HepG2 (cell line): ENCODE results near the gene FADD. TPM values are rescaled to one million over a fixed set of nuclear protein-coding genes. Genes with fewer than 3 reads are reported as not detected.

ENCODE experiments used
- ATAC-seq: fragments of 200-7000 bp; cut with Tn5 transposase; 3 replicates; pipeline ENCODE4 v1.9.1; 2020; ENCODE audit warnings: mild to moderate bottlenecking, moderate library complexity
- BruUV-seq: library from RNA; stranded (reverse); fragments of 400-500 nt; replicated peaks from 2 replicates; lab custom pipeline; 2021; lab: Mats Ljungman, UMichigan
- CTCF ChIA-PET: fragments of 300-600 bp; formaldehyde crosslinking; extraction: SDS; loops from one replicate; lab custom pipeline; 2021; ENCODE audit warnings: low total read pairs, inconsistent platforms, low intra/inter-chr PET ratio; lab: Yijun Ruan, JAX
- POLR2A ChIA-PET: fragments of 350-600 bp; sonication (Branson Sonifier 250); formaldehyde crosslinking; loops from one replicate; lab custom pipeline; 2020; ENCODE audit warnings: antibody characterized with exemption, inconsistent platforms; lab: Yijun Ruan, JAX
- DNase-seq: peaks from one replicate; pipeline ENCODE4 v3.0.0-alpha.2; 2015; ENCODE audit warnings: low spot score
- FAIRE-seq: peaks from 3 replicates; lab custom pipeline; 2011; peaks lifted over from hg19 to GRCh38; lab: Jason Lieb, UNC
- H2AFZ ChIP-seq: one replicate; pipeline ENCODE4 v1.6.1; 2011; ENCODE audit warnings: low read length, inconsistent platforms
- H3K27ac ChIP-seq: fragments of 300-600 bp; 3 replicates; pipeline ENCODE4 v1.8.0; 2011; ENCODE audit warnings: mixed run types, mild to moderate bottlenecking, mixed read lengths, low read length, inconsistent platforms; ENCODE audit not compliant: insufficient read depth; ENCODE audit errors: extremely low read length
- H3K27me3 ChIP-seq, 2 experiments: fragments of 200-600 bp in 1 of 2; 2 replicates in 1 of 2; 3 replicates in 1 of 2; pipeline versions ENCODE4 v1.6.0 to v1.8.0; 2011; ENCODE audit warnings: low read length in 2 of 2, mild to moderate bottlenecking in 2 of 2, moderate library complexity in 2 of 2, inconsistent platforms in 1 of 2; ENCODE audit not compliant: insufficient read depth in 2 of 2, control insufficient read depth in 1 of 2
- H3K36me3 ChIP-seq, 2 experiments: fragments of 200-600 bp in 1 of 2; replicated peaks in 1 of 2; 2 replicates in 1 of 2; 3 replicates in 1 of 2; pipeline versions ENCODE4 v1.5.1 to v1.8.0; 2011; ENCODE audit warnings: low read length in 2 of 2, inconsistent platforms in 1 of 2; ENCODE audit not compliant: insufficient read depth in 2 of 2, control insufficient read depth in 1 of 2
- H3K4me1 ChIP-seq: 2 replicates; pipeline ENCODE4 v1.5.1; 2012; ENCODE audit warnings: low read length, inconsistent platforms; ENCODE audit not compliant: insufficient read depth
- H3K4me2 ChIP-seq: 2 replicates; pipeline ENCODE4 v1.6.0; 2011; ENCODE audit warnings: low read depth, low read length, inconsistent platforms
- H3K4me3 ChIP-seq, 3 experiments: fragments of 200-600 bp in 1 of 3; sonication (generic), shearing (Covaris generic) in 1 of 3; replicated peaks in 1 of 3; 2 replicates each; pipeline ENCODE4 v1.5.1; 2011 to 2016; ENCODE audit warnings: low read length in 3 of 3, inconsistent platforms in 2 of 3, low read depth in 2 of 3, mild to moderate bottlenecking in 2 of 3, control low read depth in 1 of 3, mixed read lengths in 1 of 3; ENCODE audit not compliant: insufficient read depth in 1 of 3
- H3K79me2 ChIP-seq: one replicate; pipeline ENCODE4 v1.6.1; 2011; ENCODE audit warnings: low read length, inconsistent platforms; ENCODE audit not compliant: insufficient read depth
- H3K9ac ChIP-seq: 2 replicates; pipeline ENCODE4 v1.6.0; 2011; ENCODE audit warnings: mild to moderate bottlenecking, low read depth, low read length, inconsistent platforms; ENCODE audit not compliant: insufficient read depth
- H3K9me3 ChIP-seq: 2 replicates; pipeline ENCODE4 v1.5.1; 2012; ENCODE audit warnings: mild to moderate bottlenecking, low read length
- H4K20me1 ChIP-seq: 2 replicates; pipeline ENCODE4 v1.6.0; 2011; ENCODE audit warnings: inconsistent platforms, mild to moderate bottlenecking, low read length, moderate library complexity; ENCODE audit not compliant: insufficient read depth
- AGO2 ChIP-seq: fragments of 200-400 bp; formaldehyde crosslinking; optimal IDR thresholded peaks from 2 replicates; pipeline ENCODE3; 2017; ENCODE audit warnings: mild to moderate bottlenecking, low read depth, low read length, moderate library complexity
- FOXO4 ChIP-seq: sonication (generic); formaldehyde crosslinking; conservative IDR thresholded peaks from 2 replicates; pipeline ENCODE4 v1.8.1; 2023; ENCODE audit warnings: missing genetic modification reagents
- HNRNPL ChIP-seq: fragments of 200-400 bp; formaldehyde crosslinking; IDR thresholded peaks from 2 replicates; pipeline ENCODE4 v1.6.1; 2017; ENCODE audit warnings: mild to moderate bottlenecking, low read depth, low read length
- POLR2G ChIP-seq: fragments of 200-400 bp; formaldehyde crosslinking; IDR thresholded peaks from 2 replicates; pipeline ENCODE4 v1.6.1; 2018; ENCODE audit warnings: mild to moderate bottlenecking, low read depth, low read length, moderate library complexity
- RBFOX2 ChIP-seq: fragments of 200-400 bp; formaldehyde crosslinking; IDR thresholded peaks from 2 replicates; pipeline ENCODE4 v1.6.1; 2017; ENCODE audit warnings: low read depth, mild to moderate bottlenecking, low read length
- SRSF4 ChIP-seq: fragments of 200-400 bp; formaldehyde crosslinking; IDR thresholded peaks from one replicate; pipeline ENCODE4 v1.6.1; 2018; ENCODE audit warnings: mild to moderate bottlenecking, low read depth, low read length, moderate library complexity; ENCODE audit not compliant: poor library complexity, severe bottlenecking
- TRIM24 ChIP-seq: sonication (generic); formaldehyde crosslinking; IDR thresholded peaks from 2 replicates; pipeline ENCODE4 v1.8.0; 2022; ENCODE audit warnings: mild to moderate bottlenecking, missing genetic modification reagents
- ZC3H4 ChIP-seq: sonication (generic); formaldehyde crosslinking; IDR thresholded peaks from 2 replicates; pipeline ENCODE4 v1.4.0; 2020; ENCODE audit warnings: missing genetic modification reagents, borderline replicate concordance
- ZKSCAN1 ChIP-seq: fragments of 150-350 bp; IDR thresholded peaks from 2 replicates; pipeline ENCODE4 v1.6.1; 2014; ENCODE audit warnings: low read length
- ZNF703 ChIP-seq: sonication (generic); formaldehyde crosslinking; IDR thresholded peaks from 2 replicates; pipeline ENCODE4 v1.5.1; 2020; ENCODE audit warnings: missing genetic modification reagents, mild to moderate bottlenecking, moderate library complexity, borderline replicate concordance
- WGBS: methylation state at CpG from one replicate; pipeline ENCODE4 v1.1.6; 2017; ENCODE audit warnings: low lambda C conversion rate; 5-methylcytosine and 5-hydroxymethylcytosine counted together
- in situ Hi-C: cut with HindIII; loops from 2 replicates; pipeline ENCODE4 v1.10.0; 2017; ENCODE audit warnings: low pct_unique_long_range_greater_than_20kb; ENCODE audit not compliant: extremely low pct_ligation_motif_present
- intact Hi-C: fragments of 100-400 bp; cut with micrococcal nuclease; formaldehyde crosslinking; loops from one replicate; pipeline ENCODE4 v1.10.0; 2022; ENCODE audit not compliant: unreplicated experiment
- polyA plus RNA-seq, 8 experiments: library from polyadenylated mRNA; depleted of rRNA in 3 of 8; stranded (reverse) in 7 of 8; unstranded in 1 of 8; fragments of >200 nt; fragmentation: Illumina TruSeq in 4 of 8; extraction: Trizol in 4 of 8; gene quantifications; 2 replicates each; pipeline versions ENCODE4 v1.2.1 to v1.2.3, GENCODE V29; 2011 to 2016; ENCODE audit warnings: low read depth in 4 of 8, missing spikeins in 1 of 8, mixed read lengths in 1 of 8; ENCODE audit not compliant: insufficient read depth in 1 of 8
- total RNA-seq, 5 experiments: library from RNA; depleted of rRNA; stranded (reverse); fragments of >200 nt; fragmentation: Illumina TruSeq; extraction: Trizol; gene quantifications; 2 replicates each; pipeline ENCODE4 v1.2.3, GENCODE V29; 2016; ENCODE audit warnings: low read depth in 1 of 5
- TF ChIP-seq, protein P1 (sequence below): sonication (generic); formaldehyde crosslinking; IDR thresholded peaks from 2 replicates; pipeline ENCODE4 v1.4.0; 2020; ENCODE audit warnings: mild to moderate bottlenecking, missing genetic modification reagents

Gene FADD
- total and polyA plus RNA-seq, 2 of the 13 experiments (the other 11 are each of a cell fraction or from before 2014, with no cell fraction given) = 14.2 to 22.2 TPM

DNA sequence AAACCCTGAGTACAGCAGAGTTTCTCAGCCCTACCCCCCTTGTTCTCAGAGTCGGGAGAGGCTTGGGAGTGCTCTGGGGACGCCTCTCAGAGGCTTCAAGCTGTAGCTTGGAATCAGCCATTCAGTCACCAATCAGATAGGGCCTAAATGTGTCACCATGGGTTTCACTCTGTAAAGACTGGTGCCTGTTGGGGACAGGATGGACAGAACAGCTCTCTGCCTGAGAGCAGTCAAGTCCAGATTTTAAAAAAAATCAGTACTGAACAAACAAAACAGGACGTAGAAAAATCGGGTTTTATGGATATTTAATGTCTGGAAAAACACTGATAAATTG is 1.3 kb downstream of the FADD start:
- no peak; the same call in 2 of the 3 replicates for ATAC-seq
- 35% methylated on average over 4 of the region's 4 CpGs for WGBS
- ChIA-PET POLR2A (interaction anchor here (0.8 to 2.7 kb wide), 2 partner anchors 8 to 529 kb away, joined by 3 to 14 read pairs; partner anchors contain the start of gene LTO1), CTCF (no interaction called here)
- Histone ChIP-seq H3K9me3 (peaks cover 11% of the 10 kb centered on the region), H2AFZ (no peak overlapping the region), H4K20me1 (peaks cover 17% of the 10 kb centered on the region; the same call in 1 of the 2 replicates), H3K36me3 (peaks cover 9 to 23% of the 10 kb centered on the region in 2 experiments; a peak in 4 of 5 replicates), H3K9ac (peak overlapping the region; percentile 97), H3K4me1 (peaks cover 19% of the 10 kb centered on the region), H3K79me2 (peaks cover 20% of the 10 kb centered on the region), H3K27ac (peak overlapping the region; percentile 88), H3K4me2 (peak overlapping the region; percentile 91), H3K4me3 (peak overlapping the region; percentile 78 to 90 (median 84)), H3K27me3 (no peaks in the 10 kb centered on the region; a peak in 1 of 5 replicates)
- no TSS peak for BruUV-seq
- intact Hi-C loops = loop anchor here (10.0 kb wide), 1 partner anchor 70 kb away; the partner anchor contains the start of gene PPFIA1
- no peak for FAIRE-seq
- in situ Hi-C loops = no loop called here
- DNase-seq = no peak
- TF ChIP-seq TRIM24 (CRISPR knock-in tag) (no peak), FOXO4 (CRISPR knock-in tag) (0 out of 2 replicates have a peak, but pooled peaks have one; percentile 4)

GRCh38 chr11:70205049-70205725 is 2.1 kb downstream of the FADD start:
- BruUV-seq = no TSS peak

More at GRCh38 chr11:70205049-70205725, 2.1 kb downstream of the FADD start:
- Histone ChIP-seq H3K27me3 (no peaks in the 10 kb centered on the region; a peak in 1 of 5 replicates), H3K9ac (peak overlapping the region; percentile 97; the same call in 1 of the 2 replicates), H3K9me3 (peaks cover 9% of the 10 kb centered on the region), H4K20me1 (peaks cover 17% of the 10 kb centered on the region; the same call in 1 of the 2 replicates), H2AFZ (no peak overlapping the region), H3K4me2 (peak overlapping the region; percentile 91), H3K27ac (no peak overlapping the region), H3K4me1 (peaks cover 19% of the 10 kb centered on the region), H3K79me2 (peaks cover 20% of the 10 kb centered on the region), H3K36me3 (peaks cover 9 to 23% of the 10 kb centered on the region in 2 experiments; a peak in 4 of 5 replicates), H3K4me3 (peak overlapping the region in 1 of 3 experiments; percentile 84; a peak in 3 of 6 replicates)
- no peak for DNase-seq
- intact Hi-C loops = loop anchor here (10.0 kb wide), 1 partner anchor 70 kb away; the partner anchor contains the start of gene PPFIA1
- in situ Hi-C loops = no loop called here
- TF ChIP-seq, protein P1, sequence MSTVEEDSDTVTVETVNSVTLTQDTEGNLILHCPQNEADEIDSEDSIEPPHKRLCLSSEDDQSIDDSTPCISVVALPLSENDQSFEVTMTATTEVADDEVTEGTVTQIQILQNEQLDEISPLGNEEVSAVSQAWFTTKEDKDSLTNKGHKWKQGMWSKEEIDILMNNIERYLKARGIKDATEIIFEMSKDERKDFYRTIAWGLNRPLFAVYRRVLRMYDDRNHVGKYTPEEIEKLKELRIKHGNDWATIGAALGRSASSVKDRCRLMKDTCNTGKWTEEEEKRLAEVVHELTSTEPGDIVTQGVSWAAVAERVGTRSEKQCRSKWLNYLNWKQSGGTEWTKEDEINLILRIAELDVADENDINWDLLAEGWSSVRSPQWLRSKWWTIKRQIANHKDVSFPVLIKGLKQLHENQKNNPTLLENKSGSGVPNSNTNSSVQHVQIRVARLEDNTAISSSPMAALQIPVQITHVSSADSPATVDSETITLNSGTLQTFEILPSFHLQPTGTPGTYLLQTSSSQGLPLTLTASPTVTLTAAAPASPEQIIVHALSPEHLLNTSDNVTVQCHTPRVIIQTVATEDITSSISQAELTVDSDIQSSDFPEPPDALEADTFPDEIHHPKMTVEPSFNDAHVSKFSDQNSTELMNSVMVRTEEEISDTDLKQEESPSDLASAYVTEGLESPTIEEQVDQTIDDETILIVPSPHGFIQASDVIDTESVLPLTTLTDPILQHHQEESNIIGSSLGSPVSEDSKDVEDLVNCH (CRISPR knock-in tag) = no peak
- TF ChIP-seq AGO2 = peak; percentile 40
- no peak for TF ChIP-seq ZKSCAN1
- peak; percentile 50 for TF ChIP-seq RBFOX2
- TF ChIP-seq POLR2G = peak; percentile 39; the same call in 1 of the 2 replicates
- no peak for TF ChIP-seq ZNF703 (CRISPR knock-in tag)
- TF ChIP-seq HNRNPL = no peak
- no peak for TF ChIP-seq SRSF4
- TF ChIP-seq ZC3H4 (CRISPR knock-in tag) = 0 out of 2 replicates have a peak, but pooled peaks have one; percentile 42
- 90% methylated on average over 8 of the region's 12 CpGs for WGBS
- FAIRE-seq = no peak
- no peak for ATAC-seq
- ChIA-PET CTCF (no interaction called here), POLR2A (interaction anchor here (2.7 kb wide), 1 partner anchor 7 kb away, joined by 14 read pairs; no protein-coding TSS in a partner anchor)
